ENCODE measurements around the gene BAK1.
"Not testable (repeated sequence)": the region's sequence is repeated elsewhere in the genome, so short reads cannot be mapped to it uniquely, and the experiment has no call there.

The BAK1 gene

GRCh38 chr6:33540768-33541167, 39.3 kb downstream of the BAK1 start:
- H3K9me3 ChIP-seq (ENCODE audit: control insufficient read depth, low read depth, low read length): no peaks in the 10 kb centered on the region
- H3K4me3 ChIP-seq (ENCODE audit: low read length): no peak overlapping the region
- H3K9ac ChIP-seq (ENCODE audit: low read length): no peak overlapping the region
- no peaks in the 10 kb centered on the region for H3K36me3 ChIP-seq (ENCODE audit: control insufficient read depth, low read depth, low read length)
- H3K4me1 ChIP-seq (ENCODE audit: control insufficient read depth, low read depth, low read length): no peaks in the 10 kb centered on the region
- no peak overlapping the region for H3K27ac ChIP-seq (ENCODE audit: low read length)
- no peaks in the 10 kb centered on the region for H3K27me3 ChIP-seq (ENCODE audit: control insufficient read depth, insufficient read depth, low read length)

GRCh38 chr6:33534702-33535101, 45.4 kb downstream of the BAK1 start:
- H3K27ac ChIP-seq (ENCODE audit: low read length): no peak overlapping the region
- no peaks in the 10 kb centered on the region for H3K9me3 ChIP-seq (ENCODE audit: control insufficient read depth, low read depth, low read length)
- no peaks in the 10 kb centered on the region for H3K4me1 ChIP-seq (ENCODE audit: control insufficient read depth, low read depth, low read length)
- no peaks in the 10 kb centered on the region for H3K27me3 ChIP-seq (ENCODE audit: control insufficient read depth, insufficient read depth, low read length)
- no peak overlapping the region for H3K9ac ChIP-seq (ENCODE audit: low read length)
- no peaks in the 10 kb centered on the region for H3K36me3 ChIP-seq (ENCODE audit: control insufficient read depth, low read depth, low read length)
- H3K4me3 ChIP-seq (ENCODE audit: low read length): no peak overlapping the region

GRCh38 chr6:33533163-33533869, 46.8 kb downstream of the BAK1 start:
- H3K4me1 ChIP-seq (ENCODE audit: control insufficient read depth, low read depth, low read length); H3K27me3 ChIP-seq (ENCODE audit: control insufficient read depth, insufficient read depth, low read length); H3K9me3 ChIP-seq (ENCODE audit: control insufficient read depth, low read depth, low read length); H3K9ac ChIP-seq (ENCODE audit: low read length); H3K27ac ChIP-seq (ENCODE audit: low read length); H3K36me3 ChIP-seq (ENCODE audit: control insufficient read depth, low read depth, low read length); H3K4me3 ChIP-seq (ENCODE audit: low read length): not testable (repeated sequence)

- H3K36me3 ChIP-seq (ENCODE audit: control insufficient read depth, low read depth, low read length); H3K4me1 ChIP-seq (ENCODE audit: control insufficient read depth, low read depth, low read length); H3K9me3 ChIP-seq (ENCODE audit: control insufficient read depth, low read depth, low read length); H3K27ac ChIP-seq (ENCODE audit: low read length); H3K9ac ChIP-seq (ENCODE audit: low read length); H3K4me3 ChIP-seq (ENCODE audit: low read length); H3K27me3 ChIP-seq (ENCODE audit: control insufficient read depth, insufficient read depth, low read length): not testable (repeated sequence)
Measured at GRCh38 chr6:33532431-33532830, 47.6 kb downstream of the BAK1 start.

- not testable (repeated sequence) for H3K27ac ChIP-seq (ENCODE audit: low read length); H3K9ac ChIP-seq (ENCODE audit: low read length); H3K36me3 ChIP-seq (ENCODE audit: control insufficient read depth, low read depth, low read length); H3K27me3 ChIP-seq (ENCODE audit: control insufficient read depth, insufficient read depth, low read length); H3K4me3 ChIP-seq (ENCODE audit: low read length); H3K4me1 ChIP-seq (ENCODE audit: control insufficient read depth, low read depth, low read length); H3K9me3 ChIP-seq (ENCODE audit: control insufficient read depth, low read depth, low read length)
Measured at GRCh38 chr6:33530617-33531016, 49.5 kb downstream of the BAK1 start.
